HS-5 (cell line): Measurements from ENCODE around the gene ZACN.
"Not testable (repeated sequence)": the region's sequence is repeated elsewhere in the genome, so short reads cannot be mapped to it uniquely, and the experiment has no call there.

Experiments used
- DNase-seq: peaks from one replicate; pipeline ENCODE4 v3.0.0-alpha.2; 2012; ENCODE audit warnings: low read depth

ZACN gene

GRCh38 chr17:76078860-76079534, at the start of gene ZACN:
Gene ZACN (plus strand): TSS chr17:76079182. CDS start chr17:76079265, 83 bp downstream.
- DNase-seq: no peak

GRCh38 chr17:76032073-76032779, 46.8 kb upstream of the ZACN start:
- no peak for DNase-seq

DNA sequence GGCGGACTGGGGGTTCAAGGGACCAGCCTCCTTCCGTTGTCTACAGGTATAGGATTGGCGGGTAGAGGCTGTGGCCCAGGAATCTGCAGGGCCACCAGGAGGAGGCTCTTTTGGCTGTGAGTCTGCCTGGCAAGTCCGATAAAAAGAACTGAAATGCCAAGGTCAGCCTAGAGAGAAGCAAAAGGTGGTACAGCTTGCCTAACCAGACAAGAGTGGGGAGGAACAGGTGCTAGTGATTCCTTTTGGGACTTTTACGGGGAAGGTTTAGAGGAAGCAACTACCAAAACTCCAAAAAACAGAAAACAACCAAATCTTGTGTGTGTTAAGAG, 46.2 kb upstream of the ZACN start:
- no peak for DNase-seq

DNA sequence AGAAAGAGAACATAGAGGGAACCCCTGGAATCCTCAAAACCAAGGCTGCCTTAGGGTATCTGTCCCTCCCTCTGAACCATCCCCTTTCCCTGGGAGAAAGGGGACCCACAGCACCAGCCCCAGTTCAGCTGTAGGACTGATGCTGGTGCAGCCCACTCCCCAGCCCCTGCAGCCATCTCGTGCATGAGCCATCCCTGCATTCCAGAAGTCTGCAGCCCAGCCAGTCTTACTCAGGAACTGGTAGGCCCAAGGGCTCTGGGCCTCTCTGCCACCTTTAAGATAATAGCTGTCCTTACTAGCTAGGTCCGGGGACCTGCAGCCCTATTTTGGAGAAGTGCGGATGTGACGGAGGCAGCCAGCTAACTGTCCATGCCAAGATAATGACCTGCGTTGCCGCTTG, 45.8 kb upstream of the ZACN start:
- DNase-seq: no peak

GRCh38 chr17:76034428-76035350, 44.3 kb upstream of the ZACN start:
- DNase-seq: no peak

DNA sequence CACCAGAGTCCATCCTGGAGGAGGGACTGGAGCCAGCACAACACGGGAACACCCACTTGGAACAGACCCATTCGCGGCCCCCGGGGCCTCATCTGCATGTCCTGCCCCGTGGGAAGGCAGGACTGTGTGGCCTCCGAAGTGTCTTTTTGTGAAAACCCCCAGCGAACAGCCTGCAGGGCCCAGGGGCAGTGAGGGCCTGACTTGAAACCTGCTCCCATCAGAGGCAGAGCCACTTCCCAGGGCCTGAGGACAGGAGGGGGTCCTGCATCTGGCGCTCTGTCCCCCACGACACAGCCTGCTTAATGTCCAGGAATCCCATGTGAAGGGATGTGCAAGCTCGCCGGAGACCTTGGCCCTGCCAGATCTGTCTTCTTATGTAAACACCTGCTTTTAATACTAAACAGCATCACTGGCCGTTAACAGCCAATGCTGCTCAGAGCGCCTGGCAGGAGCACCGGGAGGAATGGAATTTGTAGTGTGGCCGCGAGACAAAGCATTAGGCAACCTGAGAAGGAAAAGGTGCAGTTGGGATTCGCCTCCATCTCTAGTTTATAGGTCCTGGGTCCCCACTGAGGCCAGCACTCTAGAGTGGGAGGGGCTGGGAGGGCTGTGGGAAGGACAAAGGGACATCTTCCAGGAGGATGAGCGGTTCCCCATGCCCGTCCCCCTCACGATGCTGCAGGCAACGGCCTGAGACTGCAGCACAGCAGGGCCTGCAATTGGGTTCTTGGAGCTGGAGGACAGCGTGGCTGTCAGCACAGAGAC, 42.3 kb upstream of the ZACN start:
- no peak for DNase-seq

DNA sequence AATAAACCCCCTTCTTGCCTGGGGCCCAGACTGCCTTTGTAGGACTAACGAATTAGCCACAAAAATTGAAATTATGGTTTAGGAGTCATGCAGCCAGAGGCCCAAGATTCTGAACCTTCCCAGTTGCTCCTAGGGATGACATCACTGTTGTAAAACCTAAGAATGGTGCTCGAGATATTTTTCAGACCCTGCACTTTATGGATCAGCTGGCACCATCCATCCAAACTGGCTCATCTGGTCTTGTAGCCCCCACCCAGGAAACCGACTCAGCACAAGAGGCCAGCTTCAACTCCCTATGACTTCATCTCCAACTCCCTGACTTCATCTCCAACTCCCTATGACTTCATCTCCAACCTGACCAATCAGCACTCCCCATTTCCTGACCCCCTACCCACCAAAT, 40.9 kb upstream of the ZACN start:
- DNase-seq: no peak

DNA sequence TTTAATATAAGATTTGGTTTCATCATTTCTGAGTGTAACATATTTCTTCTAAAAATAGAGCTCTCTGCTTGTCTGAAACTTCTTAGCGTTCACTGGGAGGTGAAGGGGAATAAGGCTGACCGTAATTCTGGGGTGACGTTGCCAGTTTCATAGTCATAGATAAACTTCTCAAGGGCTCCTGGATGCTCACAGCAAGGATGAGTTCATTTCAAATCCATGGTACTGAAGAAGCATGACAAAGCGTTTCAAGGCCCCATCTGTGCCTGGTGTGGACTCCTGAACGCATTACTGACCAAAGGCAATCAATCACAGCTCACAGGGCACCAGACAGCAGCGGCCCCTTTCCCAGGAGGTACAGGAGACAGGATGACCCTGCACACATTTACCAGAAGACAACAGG, 39.9 kb upstream of the ZACN start:
- no peak for DNase-seq

DNA sequence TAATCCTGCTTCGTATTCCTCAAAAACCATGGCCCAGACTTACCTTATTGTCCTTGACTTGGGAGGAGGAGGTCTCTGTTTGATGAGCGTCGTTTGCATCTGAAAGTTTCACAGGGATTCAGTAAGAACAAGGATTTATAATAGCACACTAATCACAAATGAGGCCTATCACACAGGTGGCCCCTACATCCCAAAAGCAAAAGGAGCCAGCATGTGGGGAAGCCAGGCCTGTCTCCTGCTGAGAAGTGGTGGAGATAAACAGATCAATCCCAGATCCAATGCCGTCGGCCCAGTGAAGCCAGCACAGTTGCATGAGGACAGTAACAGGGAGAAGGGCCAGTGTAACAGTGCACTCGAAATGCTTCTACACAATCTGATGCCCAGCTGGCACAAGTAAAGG, 38.6 kb upstream of the ZACN start:
- no peak for DNase-seq

- DNase-seq: not testable (repeated sequence)
Measured at GRCh38 chr17:76042868-76043267, 36.1 kb upstream of the ZACN start.

- DNase-seq: not testable (repeated sequence)
Measured at GRCh38 chr17:76044475-76045007, 34.4 kb upstream of the ZACN start.

DNA sequence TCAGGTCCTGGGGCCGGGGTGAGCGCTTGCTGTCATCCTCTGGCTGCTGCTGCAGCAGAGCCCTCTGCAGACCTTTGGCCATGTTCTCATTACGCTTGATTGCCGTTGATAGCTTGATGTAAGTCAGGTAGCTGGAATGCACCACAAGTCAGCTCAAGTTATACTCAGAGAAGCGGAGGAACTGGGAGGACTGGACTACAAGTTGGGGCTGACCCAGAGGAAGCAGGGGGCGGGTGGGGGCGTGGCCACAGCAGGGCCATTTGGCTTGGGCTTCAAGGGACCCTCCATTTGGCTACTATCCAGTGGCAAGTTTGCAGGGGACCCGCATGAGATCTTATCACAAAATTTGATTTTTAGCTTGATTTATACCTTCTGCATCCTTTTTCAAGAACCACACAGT, 32.9 kb upstream of the ZACN start:
- DNase-seq: no peak

GRCh38 chr17:76048025-76048605, 30.9 kb upstream of the ZACN start:
- DNase-seq: no peak

DNA sequence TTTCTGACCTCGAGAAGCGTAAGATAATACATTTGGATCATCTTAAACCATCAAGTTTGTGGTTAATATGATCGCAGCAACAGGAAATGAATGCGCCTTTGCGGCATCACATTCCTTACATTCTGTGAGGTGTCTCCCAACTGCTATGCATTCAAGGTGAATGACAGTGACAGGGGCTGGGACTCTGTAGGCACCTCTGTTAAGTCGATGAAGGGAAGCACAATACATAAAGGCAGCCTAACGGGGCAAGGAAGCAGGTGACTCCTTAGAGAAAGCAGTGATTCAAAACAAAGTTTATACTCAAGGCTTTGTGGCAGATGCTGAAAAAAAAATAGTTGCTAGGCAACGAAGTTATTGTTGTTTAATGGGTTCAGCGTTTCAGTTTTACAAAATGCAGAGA, 30.3 kb upstream of the ZACN start:
- peak; percentile 61 for DNase-seq

DNA sequence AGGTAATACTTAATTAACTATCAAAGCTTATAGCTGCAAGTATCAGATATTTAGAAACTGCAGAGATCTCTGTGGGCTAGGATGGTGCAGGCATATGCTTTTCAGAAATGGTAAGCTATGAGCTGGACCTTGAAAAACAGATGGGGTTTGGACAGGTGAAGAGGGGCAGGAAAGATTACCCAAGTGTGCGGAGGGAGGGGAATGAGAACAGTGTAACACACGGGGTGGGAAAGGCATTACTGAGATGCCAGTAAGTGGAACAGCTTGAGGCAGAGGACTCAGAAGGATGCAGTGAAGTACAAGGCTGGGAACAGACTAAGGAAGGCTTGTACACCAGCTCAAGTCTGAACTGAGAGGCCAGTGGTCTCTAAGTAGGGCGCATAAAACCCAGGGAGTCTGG, 29.7 kb upstream of the ZACN start:
- no peak for DNase-seq

DNA sequence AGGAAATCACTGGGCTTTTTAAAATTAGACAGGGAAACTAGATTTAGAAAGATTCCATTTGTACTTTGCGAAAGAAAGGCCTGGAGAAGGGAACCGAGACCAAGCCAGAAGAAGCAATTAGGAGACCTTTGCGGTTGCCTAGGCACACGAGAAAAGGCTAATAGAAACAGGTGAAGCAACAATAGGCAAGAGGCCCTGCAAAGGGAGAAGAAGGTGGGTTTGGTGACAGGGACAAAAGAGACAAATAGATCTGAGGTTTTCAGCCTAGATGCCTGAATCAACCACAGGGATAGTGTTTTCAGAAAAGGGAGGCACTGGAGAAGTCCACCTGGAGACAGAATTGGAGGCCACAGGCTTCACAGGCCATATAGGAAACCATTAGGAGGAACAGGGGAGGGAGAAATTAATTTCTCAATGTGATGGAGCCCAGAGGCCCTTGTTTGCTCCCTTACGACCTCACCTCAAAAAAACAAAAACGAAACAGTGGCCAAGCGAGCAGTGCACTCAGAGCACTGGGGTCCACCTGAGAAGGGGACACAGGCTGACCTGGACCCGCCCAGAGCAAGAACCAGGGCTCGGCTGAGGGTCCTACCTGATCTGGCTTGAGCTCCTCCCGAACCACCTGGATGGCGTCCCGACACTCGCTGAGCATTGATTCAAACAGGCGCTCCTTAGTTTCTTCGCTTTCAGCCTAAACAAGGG, 29.0 kb upstream of the ZACN start:
- DNase-seq: no peak

DNA sequence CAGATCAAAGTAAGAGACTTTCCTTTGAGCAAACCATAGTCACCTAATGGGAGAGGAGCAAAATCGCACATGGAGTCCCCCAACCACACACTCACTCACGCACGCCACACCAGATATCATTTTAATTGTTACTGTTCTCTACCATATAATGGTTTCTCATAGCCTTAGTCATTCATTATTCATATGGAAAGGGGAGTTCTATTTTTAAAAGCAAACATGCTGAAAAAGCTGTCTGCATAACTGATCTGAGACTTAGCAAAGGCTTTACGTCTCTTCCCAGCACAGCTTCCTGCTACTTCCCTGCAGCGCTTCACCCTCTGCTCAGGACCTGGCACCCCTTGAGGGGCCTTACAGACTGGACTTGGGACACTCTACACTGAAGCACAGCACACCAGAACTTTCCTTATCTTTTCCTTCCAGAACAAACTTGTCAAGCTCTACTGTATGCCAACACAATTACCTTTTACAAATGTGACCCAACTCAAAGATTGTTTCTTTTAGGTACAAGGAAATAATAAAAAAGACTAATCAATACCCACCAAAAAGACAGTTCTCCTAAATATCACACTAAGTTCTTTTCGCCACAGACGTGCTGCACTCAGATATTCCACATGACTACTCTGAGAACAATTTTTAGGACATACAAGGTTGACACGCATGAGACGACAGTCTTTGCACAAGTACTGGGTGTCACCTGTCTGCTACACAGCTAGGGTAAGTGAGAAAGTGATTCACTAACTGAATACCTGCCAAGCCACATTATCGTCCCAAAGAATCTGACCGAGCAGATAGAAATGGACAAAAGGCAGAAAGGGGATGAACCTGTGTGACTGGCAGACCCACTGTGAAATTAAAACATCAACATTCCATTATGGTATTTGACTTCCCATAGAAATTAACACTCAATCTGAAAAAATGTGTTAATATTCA, 28.2 kb upstream of the ZACN start:
- DNase-seq: no peak

GRCh38 chr17:76051561-76051960, 27.4 kb upstream of the ZACN start:
- no peak for DNase-seq

GRCh38 chr17:76053246-76054111, 25.5 kb upstream of the ZACN start:
- DNase-seq: no peak
